Colonic mucosa (tissue), 4 donors: Measurements from ENCODE around the gene PSAPL1. TPM values are rescaled to one million over a fixed set of nuclear protein-coding genes. Genes with fewer than 3 reads are reported as not detected.

Experiments
- DNase-seq: peaks from one replicate; pipeline ENCODE4 v3.0.0-alpha.2; 2020
- H3K27ac ChIP-seq: fragments of 200-600 bp; one replicate; pipeline ENCODE4 v1.8.0; 2021
- H3K27me3 ChIP-seq: fragments of 200-600 bp; one replicate; pipeline ENCODE4 v1.8.0; 2021
- H3K36me3 ChIP-seq: fragments of 200-600 bp; one replicate; pipeline ENCODE4 v1.8.0; 2021
- H3K4me1 ChIP-seq: fragments of 200-600 bp; one replicate; pipeline ENCODE4 v1.8.0; 2021; ENCODE audit warnings: mild to moderate bottlenecking
- H3K4me3 ChIP-seq: fragments of 200-600 bp; one replicate; pipeline ENCODE4 v1.8.0; 2021
- H3K9ac ChIP-seq, 2 donors: one replicate each; pipeline ENCODE4 v1.7.0; 2013; ENCODE audit warnings: control low read depth in 2 of 2, low read depth in 2 of 2, low read length in 2 of 2
- H3K9me3 ChIP-seq: fragments of 200-600 bp; one replicate; pipeline ENCODE4 v1.8.0; 2021
- intact Hi-C: fragments of 100-400 bp; cut with DNase I; formaldehyde crosslinking; loops from one replicate; pipeline ENCODE4 v1.14.1; 2022
- total RNA-seq, 2 donors: library from RNA; stranded (reverse); fragmentation: NEBNext Ultra II Directional in 1 of 2; extraction: Animal tissue kit (Norgen Biotek cat#: 25700) in 1 of 2; gene quantifications; one replicate each; pipeline ENCODE4 v1.2.1, GENCODE V29; 2021
- TF ChIP-seq, protein P1 (sequence below): fragments of 200-600 bp; IDR thresholded peaks from one replicate; pipeline ENCODE4 v1.8.0; 2022; ENCODE audit warnings: antibody characterized with exemption, mild to moderate bottlenecking
- donor health status: healthy.
- donor health status: DM: no; HTN: no; CAD: no.
- donor health status: DM: no; HTN: no; CAD: no.

Gene PSAPL1
- total RNA-seq, 2 donors from 2014 or later: not detected

- no peaks in the 10 kb centered on the region for H3K36me3 ChIP-seq
- intact Hi-C loops: no loop called here
- no peaks in the 10 kb centered on the region for H3K27me3 ChIP-seq
- no peak overlapping the region for H3K4me3 ChIP-seq
- TF ChIP-seq, protein P1, sequence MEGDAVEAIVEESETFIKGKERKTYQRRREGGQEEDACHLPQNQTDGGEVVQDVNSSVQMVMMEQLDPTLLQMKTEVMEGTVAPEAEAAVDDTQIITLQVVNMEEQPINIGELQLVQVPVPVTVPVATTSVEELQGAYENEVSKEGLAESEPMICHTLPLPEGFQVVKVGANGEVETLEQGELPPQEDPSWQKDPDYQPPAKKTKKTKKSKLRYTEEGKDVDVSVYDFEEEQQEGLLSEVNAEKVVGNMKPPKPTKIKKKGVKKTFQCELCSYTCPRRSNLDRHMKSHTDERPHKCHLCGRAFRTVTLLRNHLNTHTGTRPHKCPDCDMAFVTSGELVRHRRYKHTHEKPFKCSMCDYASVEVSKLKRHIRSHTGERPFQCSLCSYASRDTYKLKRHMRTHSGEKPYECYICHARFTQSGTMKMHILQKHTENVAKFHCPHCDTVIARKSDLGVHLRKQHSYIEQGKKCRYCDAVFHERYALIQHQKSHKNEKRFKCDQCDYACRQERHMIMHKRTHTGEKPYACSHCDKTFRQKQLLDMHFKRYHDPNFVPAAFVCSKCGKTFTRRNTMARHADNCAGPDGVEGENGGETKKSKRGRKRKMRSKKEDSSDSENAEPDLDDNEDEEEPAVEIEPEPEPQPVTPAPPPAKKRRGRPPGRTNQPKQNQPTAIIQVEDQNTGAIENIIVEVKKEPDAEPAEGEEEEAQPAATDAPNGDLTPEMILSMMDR: no peak
- no peak overlapping the region for H3K9ac ChIP-seq
- H3K4me1 ChIP-seq: no peaks in the 10 kb centered on the region
- DNase-seq: no peak
- H3K9me3 ChIP-seq: no peaks in the 10 kb centered on the region
- no peak overlapping the region for H3K27ac ChIP-seq
Measured at GRCh38 chr4:7429069-7429416, 5.7 kb downstream of the PSAPL1 start.

GRCh38 chr4:7428261-7429068, 6.3 kb downstream of the PSAPL1 start:
- no peaks in the 10 kb centered on the region for H3K4me1 ChIP-seq
- no peaks in the 10 kb centered on the region for H3K27me3 ChIP-seq
- no peak overlapping the region for H3K4me3 ChIP-seq
- intact Hi-C loops: no loop called here
- no peak overlapping the region for H3K9ac ChIP-seq
- TF ChIP-seq, protein P1: no peak
- H3K9me3 ChIP-seq: no peaks in the 10 kb centered on the region
- no peaks in the 10 kb centered on the region for H3K36me3 ChIP-seq
- no peak for DNase-seq
- no peak overlapping the region for H3K27ac ChIP-seq

GRCh38 chr4:7427831-7428260, 6.9 kb downstream of the PSAPL1 start:
- no peaks in the 10 kb centered on the region for H3K4me1 ChIP-seq
- no peak overlapping the region for H3K9ac ChIP-seq
- DNase-seq: no peak
- H3K9me3 ChIP-seq: no peaks in the 10 kb centered on the region
- H3K36me3 ChIP-seq: no peaks in the 10 kb centered on the region
- H3K27me3 ChIP-seq: no peaks in the 10 kb centered on the region
- intact Hi-C loops: no loop called here
- H3K27ac ChIP-seq: no peak overlapping the region
- H3K4me3 ChIP-seq: no peak overlapping the region
- TF ChIP-seq, protein P1: no peak

GRCh38 chr4:7427361-7427760, 7.4 kb downstream of the PSAPL1 start:
- Histone ChIP-seq H3K27me3 (no peaks in the 10 kb centered on the region), H3K27ac (no peak overlapping the region), H3K36me3 (no peaks in the 10 kb centered on the region), H3K4me3 (no peak overlapping the region), H3K9ac (no peak overlapping the region), H3K4me1 (no peaks in the 10 kb centered on the region), H3K9me3 (no peaks in the 10 kb centered on the region)
- no peak for DNase-seq
- intact Hi-C loops: no loop called here
- TF ChIP-seq, protein P1: no peak

GRCh38 chr4:7426525-7427171, 8.1 kb downstream of the PSAPL1 start:
- no peak for DNase-seq
- H3K27ac ChIP-seq: no peak overlapping the region
- no peaks in the 10 kb centered on the region for H3K4me1 ChIP-seq
- no peaks in the 10 kb centered on the region for H3K27me3 ChIP-seq
- H3K9ac ChIP-seq: no peak overlapping the region
- no peaks in the 10 kb centered on the region for H3K36me3 ChIP-seq
- intact Hi-C loops: no loop called here
- no peak overlapping the region for H3K4me3 ChIP-seq
- no peaks in the 10 kb centered on the region for H3K9me3 ChIP-seq
- TF ChIP-seq, protein P1: no peak
